ENCODE measurements around the gene AMY2A.

DNA sequence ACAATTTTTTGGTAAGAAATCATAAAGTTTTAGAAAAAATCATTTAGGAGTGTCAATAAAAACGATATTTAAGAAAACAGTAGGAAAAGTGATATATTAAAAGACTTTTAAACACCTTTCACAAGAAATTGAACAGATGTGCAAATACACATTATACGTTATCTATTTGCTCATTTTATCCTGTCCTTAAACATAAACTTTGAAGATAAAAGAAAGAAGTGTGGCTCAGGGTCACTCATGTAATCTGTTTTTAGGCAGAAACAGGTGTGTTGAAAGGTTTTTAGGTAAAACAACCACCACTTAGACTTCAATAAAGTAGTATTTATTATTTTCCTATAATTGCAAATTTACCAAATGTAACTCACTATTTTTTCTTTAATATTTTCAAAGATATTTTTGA lies 32.7 kb upstream of the AMY2A start:
- TF ChIP-seq, protein P1, sequence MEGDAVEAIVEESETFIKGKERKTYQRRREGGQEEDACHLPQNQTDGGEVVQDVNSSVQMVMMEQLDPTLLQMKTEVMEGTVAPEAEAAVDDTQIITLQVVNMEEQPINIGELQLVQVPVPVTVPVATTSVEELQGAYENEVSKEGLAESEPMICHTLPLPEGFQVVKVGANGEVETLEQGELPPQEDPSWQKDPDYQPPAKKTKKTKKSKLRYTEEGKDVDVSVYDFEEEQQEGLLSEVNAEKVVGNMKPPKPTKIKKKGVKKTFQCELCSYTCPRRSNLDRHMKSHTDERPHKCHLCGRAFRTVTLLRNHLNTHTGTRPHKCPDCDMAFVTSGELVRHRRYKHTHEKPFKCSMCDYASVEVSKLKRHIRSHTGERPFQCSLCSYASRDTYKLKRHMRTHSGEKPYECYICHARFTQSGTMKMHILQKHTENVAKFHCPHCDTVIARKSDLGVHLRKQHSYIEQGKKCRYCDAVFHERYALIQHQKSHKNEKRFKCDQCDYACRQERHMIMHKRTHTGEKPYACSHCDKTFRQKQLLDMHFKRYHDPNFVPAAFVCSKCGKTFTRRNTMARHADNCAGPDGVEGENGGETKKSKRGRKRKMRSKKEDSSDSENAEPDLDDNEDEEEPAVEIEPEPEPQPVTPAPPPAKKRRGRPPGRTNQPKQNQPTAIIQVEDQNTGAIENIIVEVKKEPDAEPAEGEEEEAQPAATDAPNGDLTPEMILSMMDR (conservative IDR thresholded peaks at IDR 0.05; ENCODE audit: low read depth, low read length), result no peak
- TF ChIP-seq, protein P2, sequence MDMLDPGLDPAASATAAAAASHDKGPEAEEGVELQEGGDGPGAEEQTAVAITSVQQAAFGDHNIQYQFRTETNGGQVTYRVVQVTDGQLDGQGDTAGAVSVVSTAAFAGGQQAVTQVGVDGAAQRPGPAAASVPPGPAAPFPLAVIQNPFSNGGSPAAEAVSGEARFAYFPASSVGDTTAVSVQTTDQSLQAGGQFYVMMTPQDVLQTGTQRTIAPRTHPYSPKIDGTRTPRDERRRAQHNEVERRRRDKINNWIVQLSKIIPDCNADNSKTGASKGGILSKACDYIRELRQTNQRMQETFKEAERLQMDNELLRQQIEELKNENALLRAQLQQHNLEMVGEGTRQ (IDR thresholded peaks at IDR 0.05; ENCODE audit: low read depth, low read length), result no peak
- TF ChIP-seq MAFK (IDR thresholded peaks at IDR 0.05; ENCODE audit: low read depth, low read length), result no peak
- TF ChIP-seq POLR2A (IDR thresholded peaks at IDR 0.05; ENCODE audit: low read depth, low read length), result no peak
- no peak for TF ChIP-seq RCOR1 (IDR thresholded peaks at IDR 0.05; ENCODE audit: insufficient replicate concordance, low read length)
- TF ChIP-seq SMC3 (IDR thresholded peaks at IDR 0.05; ENCODE audit: low read depth, low read length), result no peak
- no peak for TF ChIP-seq CEBPB (IDR thresholded peaks at IDR 0.05; ENCODE audit: low read depth, low read length)
- TF ChIP-seq MXI1 (IDR thresholded peaks at IDR 0.05; ENCODE audit: borderline replicate concordance, low read depth, low read length), result no peak
- TF ChIP-seq BHLHE40 (IDR thresholded peaks at IDR 0.05; ENCODE audit: low read depth, low read length), result no peak
- TF ChIP-seq, protein P3, sequence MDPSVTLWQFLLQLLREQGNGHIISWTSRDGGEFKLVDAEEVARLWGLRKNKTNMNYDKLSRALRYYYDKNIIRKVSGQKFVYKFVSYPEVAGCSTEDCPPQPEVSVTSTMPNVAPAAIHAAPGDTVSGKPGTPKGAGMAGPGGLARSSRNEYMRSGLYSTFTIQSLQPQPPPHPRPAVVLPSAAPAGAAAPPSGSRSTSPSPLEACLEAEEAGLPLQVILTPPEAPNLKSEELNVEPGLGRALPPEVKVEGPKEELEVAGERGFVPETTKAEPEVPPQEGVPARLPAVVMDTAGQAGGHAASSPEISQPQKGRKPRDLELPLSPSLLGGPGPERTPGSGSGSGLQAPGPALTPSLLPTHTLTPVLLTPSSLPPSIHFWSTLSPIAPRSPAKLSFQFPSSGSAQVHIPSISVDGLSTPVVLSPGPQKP (IDR thresholded peaks at IDR 0.05; ENCODE audit: borderline replicate concordance, low read depth, low read length), result no peak
- TF ChIP-seq RFX5 (IDR thresholded peaks at IDR 0.05; ENCODE audit: low read depth, low read length), result no peak
- no peak for TF ChIP-seq CHD1 (IDR thresholded peaks at IDR 0.05; ENCODE audit: low read depth, low read length)
- no peak for TF ChIP-seq RAD21 (IDR thresholded peaks at IDR 0.05; ENCODE audit: low read length)
